T-helper 1 cell (primary cell): ENCODE results near the gene TRAF5.
"Not testable (repeated sequence)": the region's sequence is repeated elsewhere in the genome, so short reads cannot be mapped to it uniquely, and the experiment has no call there.

Experiments
- DNase-seq, 5 donors: peaks; one replicate each; pipeline ENCODE4 v3.0.0-alpha.2; 2012 to 2020

Gene TRAF5

DNA sequence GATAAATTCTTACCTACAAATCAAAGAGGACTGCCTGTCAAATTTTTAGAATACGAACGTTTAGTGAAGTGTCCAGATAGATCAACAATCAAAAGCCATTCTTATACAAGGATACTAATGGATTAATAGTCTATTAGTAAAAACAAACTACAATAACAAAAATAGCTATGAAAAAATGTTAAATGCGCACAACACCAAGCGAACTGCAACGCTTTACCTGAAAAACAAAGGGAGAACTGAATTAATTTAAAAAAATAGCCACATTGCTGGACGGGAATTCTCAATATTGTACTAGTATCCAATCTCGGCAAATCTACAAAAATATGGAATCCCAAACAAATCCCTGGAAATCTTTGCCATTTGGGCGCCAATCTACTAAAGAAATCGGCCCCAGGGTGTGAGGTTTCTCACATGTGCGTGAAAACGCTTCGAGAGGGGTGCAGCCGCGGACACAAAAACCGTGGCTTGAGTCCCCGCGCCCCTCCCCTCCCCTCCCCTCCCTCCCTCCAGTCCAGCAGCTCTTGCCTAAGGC, 55.6 kb downstream of the TRAF5 start:
- DNase-seq, result no peak

DNA sequence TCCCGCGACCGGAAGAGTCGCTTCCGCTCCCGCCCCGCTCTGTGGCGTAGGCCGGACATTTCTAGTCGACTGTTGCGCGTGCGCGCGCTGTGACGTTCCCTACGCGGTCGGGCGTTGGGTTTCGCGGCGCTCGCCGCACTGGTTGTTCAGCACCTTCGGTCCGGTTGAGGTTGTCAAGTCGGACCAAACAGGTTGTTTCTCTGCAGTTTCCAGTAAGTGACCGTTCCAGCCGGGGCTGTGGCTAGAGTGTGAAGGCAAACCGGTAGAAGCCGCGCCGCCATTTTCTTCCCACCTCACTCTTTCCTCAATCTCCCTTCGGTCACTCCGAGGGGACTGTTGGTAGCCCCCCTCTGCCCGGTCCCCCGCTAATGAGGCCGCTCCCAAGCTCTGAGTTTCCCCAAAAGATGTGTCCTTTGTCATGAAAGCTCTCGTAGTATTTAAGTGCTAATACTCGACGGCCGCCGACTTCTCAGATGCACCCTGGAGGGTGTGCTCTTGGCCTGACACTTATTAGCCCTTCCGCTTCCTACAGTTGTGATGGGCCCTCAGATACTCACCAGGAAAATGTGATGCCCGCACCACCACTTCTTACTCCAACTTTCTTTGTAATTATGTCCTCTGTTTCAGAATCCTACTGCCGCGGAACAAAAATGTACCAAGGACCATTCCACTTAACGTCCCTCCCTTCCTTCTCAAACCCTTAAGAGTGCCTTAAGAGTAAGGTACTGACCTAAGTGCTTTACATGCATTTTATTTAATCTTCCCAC, 56.3 kb downstream of the TRAF5 start:
- DNase-seq, result peak; percentile 55 to 91 (median 65)

DNA sequence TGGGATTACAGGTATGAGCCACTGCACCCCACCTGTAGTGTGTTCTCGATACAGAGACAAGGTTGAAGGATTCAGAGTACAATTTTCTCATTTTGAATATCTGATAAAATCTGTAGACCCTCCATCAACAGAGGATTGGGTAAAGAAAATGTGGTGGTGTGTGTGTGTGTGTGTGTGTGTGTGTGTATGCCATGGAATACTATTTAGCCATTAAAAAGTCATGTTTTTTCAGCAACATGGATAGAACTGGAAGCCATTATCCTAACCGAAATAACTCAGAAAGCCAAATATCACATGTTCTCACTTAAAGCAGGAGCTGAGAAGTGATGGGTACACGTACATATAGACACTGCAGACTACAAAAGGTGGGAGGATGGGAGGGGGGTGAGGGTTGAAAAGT, 57.9 kb downstream of the TRAF5 start:
- DNase-seq, result no peak

DNA sequence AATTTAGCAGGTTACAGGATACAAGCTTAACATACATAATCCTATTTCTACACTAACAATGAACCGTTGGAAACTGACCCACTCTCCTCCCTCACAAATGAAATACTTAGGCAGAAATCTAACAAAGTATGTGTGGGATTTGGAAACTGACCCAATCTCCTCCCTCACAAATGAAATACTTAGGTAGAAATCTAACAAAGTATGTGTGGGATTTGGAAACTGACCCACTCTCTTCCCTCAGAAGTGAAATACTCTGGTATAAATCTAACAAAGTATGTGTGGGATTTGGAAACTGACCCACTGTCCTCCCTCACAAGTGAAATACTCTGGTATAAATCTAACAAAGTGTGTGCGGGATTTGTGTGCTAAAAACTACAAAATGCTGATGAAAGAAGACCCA, 60.3 kb downstream of the TRAF5 start:
- DNase-seq, result no peak

DNA sequence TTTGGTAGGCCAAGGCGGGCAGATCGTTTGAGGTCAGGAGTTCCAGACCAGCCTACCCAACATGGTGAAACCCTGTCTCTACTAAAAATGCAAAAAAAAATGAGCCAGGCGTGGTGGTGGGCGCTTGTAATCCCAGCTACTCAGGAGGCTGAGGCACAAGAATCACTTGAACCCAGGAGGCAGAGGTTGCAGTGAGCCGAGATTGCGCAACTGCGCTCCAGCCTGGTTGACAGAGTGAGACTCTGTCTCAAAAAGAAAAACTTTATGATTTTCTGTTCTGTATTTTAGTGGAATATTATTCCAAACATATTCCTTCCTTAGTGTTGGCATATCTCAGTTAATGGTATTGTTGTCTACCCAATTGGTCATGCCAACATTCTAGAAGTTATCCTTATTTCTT, 64.2 kb downstream of the TRAF5 start:
- not testable (repeated sequence) for DNase-seq

- no peak for DNase-seq
Observed at GRCh38 chr1:211393203-211393602, 66.6 kb downstream of the TRAF5 start.

DNA sequence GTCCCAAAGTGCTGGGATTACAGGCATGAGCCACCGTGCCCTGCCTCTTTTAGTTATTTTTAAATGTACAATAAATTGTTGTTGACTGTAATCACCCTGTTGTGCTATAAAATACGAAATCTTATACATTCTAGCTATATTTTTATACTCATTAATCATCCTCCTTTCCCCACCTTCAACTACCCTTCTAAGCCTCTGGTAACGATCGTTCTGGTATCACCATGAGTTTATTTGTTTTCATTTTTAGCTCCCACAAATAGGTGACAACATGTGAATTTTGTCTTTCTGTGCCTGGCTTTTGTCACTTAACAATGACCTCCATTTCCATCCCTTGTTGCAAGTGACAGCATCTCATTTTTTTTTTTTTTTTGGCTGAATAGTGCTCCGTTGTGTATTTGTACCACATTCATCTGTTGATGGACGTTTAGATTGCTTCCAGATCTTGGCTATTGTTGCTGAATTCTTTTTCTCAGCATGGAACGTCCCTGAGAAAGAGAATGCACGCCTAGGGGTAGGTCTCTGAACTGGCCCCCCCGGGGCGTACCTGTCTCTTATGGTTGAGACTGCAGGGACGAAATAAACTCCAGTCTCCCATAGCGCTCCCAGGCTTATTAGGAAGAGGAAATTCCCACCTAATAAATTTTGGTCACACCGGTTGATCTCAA, 71.8 kb downstream of the TRAF5 start:
- not testable (repeated sequence) for DNase-seq

DNA sequence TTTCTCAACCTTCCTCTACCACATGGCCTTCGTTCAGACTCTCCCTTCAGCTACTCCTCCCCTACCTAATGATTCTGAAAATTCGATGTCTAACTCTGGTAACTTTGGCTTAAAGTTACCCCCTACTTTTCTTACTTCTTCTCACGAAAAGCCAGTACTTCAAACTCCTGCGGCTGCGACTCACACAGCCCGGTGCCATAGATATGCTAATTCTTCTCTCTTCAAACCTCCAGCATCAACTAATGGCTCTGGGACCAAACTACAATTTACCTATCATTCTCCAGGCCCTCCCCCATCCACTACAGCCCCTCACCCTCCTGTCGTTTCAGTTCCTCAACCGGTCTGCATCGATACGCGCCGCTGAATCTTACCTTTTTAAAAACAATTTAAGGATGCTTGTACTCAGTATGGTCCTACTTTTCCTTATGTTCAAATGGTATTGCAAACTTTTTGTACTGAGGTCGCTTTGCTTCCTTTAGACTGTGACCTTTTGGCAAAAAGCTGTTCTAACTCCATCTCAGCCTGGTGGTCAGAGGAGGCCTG, 73.3 kb downstream of the TRAF5 start:
- DNase-seq, result not testable (repeated sequence)

- DNase-seq, result not testable (repeated sequence)
Observed at GRCh38 chr1:211401751-211402150, 75.1 kb downstream of the TRAF5 start.

GRCh38 chr1:211406086-211406485, 79.5 kb downstream of the TRAF5 start:
- DNase-seq, result not testable (repeated sequence)

DNA sequence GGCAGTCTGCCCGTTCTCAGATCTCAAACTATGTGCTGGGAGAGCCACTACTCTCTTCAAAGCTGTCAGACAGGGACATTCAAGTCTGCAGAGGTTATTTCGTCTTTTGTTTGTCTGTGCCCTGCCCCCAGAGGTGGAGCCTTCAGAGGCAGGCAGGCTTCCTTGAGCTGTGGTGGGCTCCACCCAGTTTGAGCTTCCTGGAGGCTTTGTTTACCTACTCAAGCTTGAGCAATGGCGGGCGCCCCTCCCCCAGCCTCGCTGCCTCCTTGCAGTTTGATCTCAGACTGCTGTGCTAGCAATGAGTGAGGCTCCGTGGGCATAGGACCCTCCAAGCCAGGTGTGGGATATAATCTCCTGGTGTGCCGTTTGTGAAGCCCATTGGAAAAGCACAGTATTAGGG, 81.1 kb downstream of the TRAF5 start:
- DNase-seq, result peak in 1 of 5 donors; percentile 32

DNA sequence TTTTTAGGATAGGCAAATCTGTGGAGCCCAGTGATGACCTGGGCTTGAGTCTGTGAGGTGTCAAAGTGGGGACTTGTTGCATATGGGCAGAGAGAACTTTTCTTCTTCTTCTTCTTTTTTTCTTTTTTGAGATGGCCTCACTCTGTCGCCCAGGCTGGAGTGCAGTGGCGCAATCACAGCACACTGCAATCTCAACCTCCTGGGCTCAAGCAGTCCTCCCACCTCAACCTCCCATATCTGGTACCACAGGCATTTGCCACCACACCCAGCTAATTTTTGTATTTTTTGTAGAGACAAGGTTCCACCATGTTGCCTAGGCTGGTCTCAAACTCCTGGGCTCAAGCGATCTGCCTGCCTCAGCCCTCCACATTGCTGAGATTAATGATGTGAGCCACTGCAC, 85.0 kb downstream of the TRAF5 start:
- DNase-seq, result no peak

GRCh38 chr1:211415700-211416099, 89.1 kb downstream of the TRAF5 start:
- no peak for DNase-seq

GRCh38 chr1:211416246-211416627, 89.6 kb downstream of the TRAF5 start:
- DNase-seq, result peak in 2 of 5 donors; percentile 7 to 13

DNA sequence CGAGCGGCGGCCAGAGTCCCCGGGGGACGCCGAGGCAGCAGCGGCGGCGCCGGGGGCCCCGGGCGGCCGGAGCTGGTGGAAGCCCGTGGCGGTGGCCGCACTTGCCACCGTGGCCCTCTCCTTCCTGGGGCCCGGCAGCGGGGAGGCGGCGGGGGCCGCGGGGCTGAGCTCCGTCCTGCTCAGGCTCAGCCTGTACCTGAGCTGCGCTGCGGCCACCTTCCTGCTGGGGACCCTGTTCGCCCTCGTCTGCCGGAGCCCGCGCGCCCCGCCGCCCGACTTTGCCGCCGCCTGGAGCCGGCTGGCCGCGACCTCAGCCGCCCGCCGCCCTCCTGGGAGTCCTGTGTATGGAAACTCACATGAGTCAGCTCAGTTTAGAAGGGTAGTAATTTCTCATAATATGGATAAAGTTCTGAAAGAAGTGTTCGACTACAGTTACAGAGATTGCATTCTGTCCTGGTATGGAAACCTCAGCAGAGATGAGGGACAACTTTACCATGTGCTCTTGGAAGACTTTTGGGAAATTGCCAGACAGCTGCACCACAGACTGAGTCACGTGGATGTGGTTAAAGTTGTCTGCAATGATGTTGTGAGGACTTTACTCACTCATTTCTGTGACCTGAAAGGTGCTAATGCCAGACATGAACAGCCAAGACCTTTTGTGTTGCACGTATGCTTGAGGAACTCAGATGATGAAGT, 90.1 kb downstream of the TRAF5 start:
- peak; percentile 8 to 37 (median 16) for DNase-seq

DNA sequence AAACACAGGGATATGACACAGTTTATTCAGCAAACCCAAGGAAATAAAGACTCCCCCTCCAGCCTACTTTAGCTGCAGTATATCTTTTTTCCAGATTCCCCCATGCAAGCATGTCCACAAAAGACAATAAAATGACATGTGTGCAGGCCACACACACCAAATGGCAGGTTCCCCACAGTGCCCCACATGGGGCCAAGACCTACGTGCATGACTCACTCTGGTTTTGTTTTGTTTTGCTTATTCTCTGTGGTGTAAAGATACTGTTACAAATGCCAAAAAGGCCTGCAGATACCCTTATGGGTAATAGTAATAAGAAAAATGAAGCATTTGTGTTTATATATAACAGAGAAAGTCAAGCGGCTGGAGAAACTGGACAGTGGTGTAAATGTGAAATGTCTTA, 93.8 kb downstream of the TRAF5 start:
- peak in 1 of 5 donors; percentile 29 for DNase-seq

DNA sequence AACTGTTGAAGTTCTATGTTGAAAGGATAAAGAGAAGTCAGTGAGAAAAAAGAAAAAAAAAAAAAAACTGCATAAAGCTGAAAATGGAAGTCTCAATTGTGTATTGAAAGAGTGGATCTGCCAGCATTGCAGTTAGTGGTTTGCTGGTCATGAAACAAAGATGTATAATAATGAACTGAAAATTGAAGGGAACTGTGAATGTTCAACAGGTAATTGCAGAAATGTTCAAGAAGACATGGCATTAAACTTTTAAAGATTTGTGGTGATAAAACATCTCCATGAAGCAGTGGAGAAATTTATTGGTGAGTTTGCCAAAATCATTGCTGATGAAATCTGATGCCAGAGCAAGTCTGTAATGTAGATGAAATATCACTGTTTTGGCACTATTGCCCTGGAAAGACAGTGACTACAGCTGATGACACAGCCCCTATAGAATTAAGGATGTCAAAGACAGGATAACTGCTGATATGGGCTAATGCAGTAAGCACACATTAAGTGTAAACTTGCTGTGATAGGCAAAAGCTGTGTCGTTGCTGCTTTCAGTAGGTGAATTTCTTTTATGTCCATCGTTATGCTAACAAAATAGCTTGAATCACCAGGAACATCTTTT, 94.3 kb downstream of the TRAF5 start:
- no peak for DNase-seq

- DNase-seq, result no peak
Observed at GRCh38 chr1:211424018-211424417, 97.4 kb downstream of the TRAF5 start.
